ENCODE data around the gene LPCAT2. TPM values are rescaled to one million over a fixed set of nuclear protein-coding genes. Genes with fewer than 3 reads are reported as not detected.
A peak's percentile ranks its signal among the peaks of the same experiment; 100 is the strongest.

Gene LPCAT2
- total and polyA plus RNA-seq, 2 experiments from 2014 or later: 7.8 to 23.8 TPM

DNA sequence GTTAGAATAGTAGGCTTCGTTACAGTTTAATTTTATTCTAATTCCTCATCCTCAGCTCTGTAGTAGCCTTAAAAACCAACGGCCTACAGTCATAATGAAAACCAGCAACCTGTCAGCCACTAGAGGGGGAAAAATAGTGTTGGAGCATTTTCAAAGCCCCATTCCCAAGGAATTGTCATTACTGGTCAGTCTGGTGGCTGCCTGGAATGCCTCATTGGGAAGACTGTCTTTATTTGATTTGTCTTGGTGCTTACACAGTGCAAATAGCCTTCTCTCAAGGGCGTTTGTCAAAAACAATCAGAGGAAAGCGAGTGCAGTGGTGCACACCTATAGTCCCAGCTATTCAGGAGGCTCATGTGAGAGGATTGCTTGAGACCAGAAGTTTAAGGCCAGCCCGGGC is 4.7 kb downstream of the LPCAT2 start:
- Mint-ChIP-seq H3K27ac (no peak overlapping the region), H3K36me3 (ENCODE audit: low read depth) (peaks cover 38% of the 10 kb centered on the region), H3K4me3 (no peak overlapping the region), H3K9me3 (peaks cover 30% of the 10 kb centered on the region), H3K27me3 (ENCODE audit: insufficient read depth, low read depth, poor library complexity) (peaks cover 9% of the 10 kb centered on the region), H3K4me1 (peaks cover 11% of the 10 kb centered on the region; the same call in 2 of the 3 replicates)
- H3F3A ChIP-seq (replicated peaks; ENCODE audit: low read depth): 0 out of 2 replicates have a peak, but pooled peaks cover 3% of the 10 kb centered on the region
- ATAC-seq: no peak
- no peaks in the 10 kb centered on the region; the same call in 1 of the 2 replicates for H4K20me1 ChIP-seq (replicated peaks; ENCODE audit: insufficient read depth)
- 0 out of 2 replicates have a peak, but pooled peaks cover 4% of the 10 kb centered on the region for H3K4me1 ChIP-seq (ENCODE audit: insufficient read depth)
- H3K27ac ChIP-seq (ENCODE audit: low read depth): no peak overlapping the region
- no peak overlapping the region for H3K4me2 ChIP-seq
- peaks cover 11% of the 10 kb centered on the region for H3K79me2 ChIP-seq (replicated peaks; ENCODE audit: insufficient read depth)
- no peak overlapping the region for H3K4me3 ChIP-seq
- H3K27me3 ChIP-seq (ENCODE audit: insufficient read depth): no peaks in the 10 kb centered on the region
- DNase-seq (ENCODE audit: low spot score): peak; percentile 27
- TF ChIP-seq, protein P1, sequence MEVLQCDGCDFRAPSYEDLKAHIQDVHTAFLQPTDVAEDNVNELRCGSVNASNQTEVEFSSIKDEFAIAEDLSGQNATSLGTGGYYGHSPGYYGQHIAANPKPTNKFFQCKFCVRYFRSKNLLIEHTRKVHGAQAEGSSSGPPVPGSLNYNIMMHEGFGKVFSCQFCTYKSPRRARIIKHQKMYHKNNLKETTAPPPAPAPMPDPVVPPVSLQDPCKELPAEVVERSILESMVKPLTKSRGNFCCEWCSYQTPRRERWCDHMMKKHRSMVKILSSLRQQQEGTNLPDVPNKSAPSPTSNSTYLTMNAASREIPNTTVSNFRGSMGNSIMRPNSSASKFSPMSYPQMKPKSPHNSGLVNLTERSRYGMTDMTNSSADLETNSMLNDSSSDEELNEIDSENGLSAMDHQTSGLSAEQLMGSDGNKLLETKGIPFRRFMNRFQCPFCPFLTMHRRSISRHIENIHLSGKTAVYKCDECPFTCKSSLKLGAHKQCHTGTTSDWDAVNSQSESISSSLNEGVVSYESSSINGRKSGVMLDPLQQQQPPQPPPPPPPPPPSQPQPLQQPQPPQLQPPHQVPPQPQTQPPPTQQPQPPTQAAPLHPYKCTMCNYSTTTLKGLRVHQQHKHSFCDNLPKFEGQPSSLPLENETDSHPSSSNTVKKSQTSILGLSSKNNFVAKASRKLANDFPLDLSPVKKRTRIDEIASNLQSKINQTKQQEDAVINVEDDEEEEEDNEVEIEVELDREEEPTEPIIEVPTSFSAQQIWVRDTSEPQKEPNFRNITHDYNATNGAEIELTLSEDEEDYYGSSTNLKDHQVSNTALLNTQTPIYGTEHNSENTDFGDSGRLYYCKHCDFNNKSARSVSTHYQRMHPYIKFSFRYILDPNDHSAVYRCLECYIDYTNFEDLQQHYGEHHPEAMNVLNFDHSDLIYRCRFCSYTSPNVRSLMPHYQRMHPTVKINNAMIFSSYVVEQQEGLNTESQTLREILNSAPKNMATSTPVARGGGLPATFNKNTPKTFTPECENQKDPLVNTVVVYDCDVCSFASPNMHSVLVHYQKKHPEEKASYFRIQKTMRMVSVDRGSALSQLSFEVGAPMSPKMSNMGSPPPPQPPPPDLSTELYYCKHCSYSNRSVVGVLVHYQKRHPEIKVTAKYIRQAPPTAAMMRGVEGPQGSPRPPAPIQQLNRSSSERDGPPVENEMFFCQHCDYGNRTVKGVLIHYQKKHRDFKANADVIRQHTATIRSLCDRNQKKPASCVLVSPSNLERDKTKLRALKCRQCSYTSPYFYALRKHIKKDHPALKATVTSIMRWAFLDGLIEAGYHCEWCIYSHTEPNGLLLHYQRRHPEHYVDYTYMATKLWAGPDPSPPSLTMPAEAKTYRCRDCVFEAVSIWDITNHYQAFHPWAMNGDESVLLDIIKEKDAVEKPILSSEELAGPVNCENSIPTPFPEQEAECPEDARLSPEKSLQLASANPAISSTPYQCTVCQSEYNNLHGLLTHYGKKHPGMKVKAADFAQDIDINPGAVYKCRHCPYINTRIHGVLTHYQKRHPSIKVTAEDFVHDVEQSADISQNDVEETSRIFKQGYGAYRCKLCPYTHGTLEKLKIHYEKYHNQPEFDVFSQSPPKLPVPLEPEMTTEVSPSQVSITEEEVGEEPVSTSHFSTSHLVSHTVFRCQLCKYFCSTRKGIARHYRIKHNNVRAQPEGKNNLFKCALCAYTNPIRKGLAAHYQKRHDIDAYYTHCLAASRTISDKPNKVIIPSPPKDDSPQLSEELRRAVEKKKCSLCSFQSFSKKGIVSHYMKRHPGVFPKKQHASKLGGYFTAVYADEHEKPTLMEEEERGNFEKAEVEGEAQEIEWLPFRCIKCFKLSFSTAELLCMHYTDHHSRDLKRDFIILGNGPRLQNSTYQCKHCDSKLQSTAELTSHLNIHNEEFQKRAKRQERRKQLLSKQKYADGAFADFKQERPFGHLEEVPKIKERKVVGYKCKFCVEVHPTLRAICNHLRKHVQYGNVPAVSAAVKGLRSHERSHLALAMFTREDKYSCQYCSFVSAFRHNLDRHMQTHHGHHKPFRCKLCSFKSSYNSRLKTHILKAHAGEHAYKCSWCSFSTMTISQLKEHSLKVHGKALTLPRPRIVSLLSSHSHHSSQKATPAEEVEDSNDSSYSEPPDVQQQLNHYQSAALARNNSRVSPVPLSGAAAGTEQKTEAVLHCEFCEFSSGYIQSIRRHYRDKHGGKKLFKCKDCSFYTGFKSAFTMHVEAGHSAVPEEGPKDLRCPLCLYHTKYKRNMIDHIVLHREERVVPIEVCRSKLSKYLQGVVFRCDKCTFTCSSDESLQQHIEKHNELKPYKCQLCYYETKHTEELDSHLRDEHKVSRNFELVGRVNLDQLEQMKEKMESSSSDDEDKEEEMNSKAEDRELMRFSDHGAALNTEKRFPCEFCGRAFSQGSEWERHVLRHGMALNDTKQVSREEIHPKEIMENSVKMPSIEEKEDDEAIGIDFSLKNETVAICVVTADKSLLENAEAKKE (CRISPR knock-in tag; IDR thresholded peaks at IDR 0.05): no peak
- TF ChIP-seq, protein P2, sequence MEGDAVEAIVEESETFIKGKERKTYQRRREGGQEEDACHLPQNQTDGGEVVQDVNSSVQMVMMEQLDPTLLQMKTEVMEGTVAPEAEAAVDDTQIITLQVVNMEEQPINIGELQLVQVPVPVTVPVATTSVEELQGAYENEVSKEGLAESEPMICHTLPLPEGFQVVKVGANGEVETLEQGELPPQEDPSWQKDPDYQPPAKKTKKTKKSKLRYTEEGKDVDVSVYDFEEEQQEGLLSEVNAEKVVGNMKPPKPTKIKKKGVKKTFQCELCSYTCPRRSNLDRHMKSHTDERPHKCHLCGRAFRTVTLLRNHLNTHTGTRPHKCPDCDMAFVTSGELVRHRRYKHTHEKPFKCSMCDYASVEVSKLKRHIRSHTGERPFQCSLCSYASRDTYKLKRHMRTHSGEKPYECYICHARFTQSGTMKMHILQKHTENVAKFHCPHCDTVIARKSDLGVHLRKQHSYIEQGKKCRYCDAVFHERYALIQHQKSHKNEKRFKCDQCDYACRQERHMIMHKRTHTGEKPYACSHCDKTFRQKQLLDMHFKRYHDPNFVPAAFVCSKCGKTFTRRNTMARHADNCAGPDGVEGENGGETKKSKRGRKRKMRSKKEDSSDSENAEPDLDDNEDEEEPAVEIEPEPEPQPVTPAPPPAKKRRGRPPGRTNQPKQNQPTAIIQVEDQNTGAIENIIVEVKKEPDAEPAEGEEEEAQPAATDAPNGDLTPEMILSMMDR (conservative IDR thresholded peaks at IDR 0.05; ENCODE audit: low read depth in 2 of 2): peak; percentile 29 to 47
- H3K36me3 ChIP-seq (ENCODE audit: insufficient read depth): no peaks in the 10 kb centered on the region
- H3K9me2 ChIP-seq (ENCODE audit: insufficient read depth): peaks cover 8% of the 10 kb centered on the region; the same call in 1 of the 2 replicates
- no peak overlapping the region for H2AFZ ChIP-seq

DNA sequence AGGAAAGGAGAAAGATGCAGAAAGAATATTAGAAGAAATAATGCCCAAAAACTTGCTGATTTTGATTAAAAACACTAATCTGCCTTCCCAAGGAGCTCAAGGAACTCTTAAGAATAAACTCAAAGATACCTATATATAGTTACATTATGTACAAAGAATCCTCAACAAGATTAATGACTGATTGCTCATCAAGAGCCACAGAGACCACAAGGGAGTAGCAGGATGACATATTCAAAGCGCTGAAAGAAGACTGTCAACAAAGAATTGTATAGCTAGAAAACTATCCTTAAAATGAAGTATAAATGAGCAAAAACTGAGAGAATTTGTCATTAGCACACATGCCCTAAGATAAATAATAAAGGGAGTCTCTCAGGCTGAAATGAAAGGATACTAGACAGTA is 6.2 kb downstream of the LPCAT2 start:
- Histone ChIP-seq H3K79me2 (replicated peaks; ENCODE audit: insufficient read depth) (peaks cover 11% of the 10 kb centered on the region), H3K27ac (ENCODE audit: low read depth) (no peak overlapping the region), H3K9me2 (ENCODE audit: insufficient read depth) (peaks cover 10% of the 10 kb centered on the region; the same call in 1 of the 2 replicates), H3K4me2 (no peak overlapping the region), H3K4me1 (ENCODE audit: insufficient read depth) (0 out of 2 replicates have a peak, but pooled peaks cover under 1% of the 10 kb centered on the region), H4K20me1 (replicated peaks; ENCODE audit: insufficient read depth) (no peaks in the 10 kb centered on the region; the same call in 1 of the 2 replicates), H3K27me3 (ENCODE audit: insufficient read depth) (no peaks in the 10 kb centered on the region), H2AFZ (no peak overlapping the region), H3F3A (replicated peaks; ENCODE audit: low read depth) (no peaks in the 10 kb centered on the region), H3K4me3 (no peak overlapping the region), H3K36me3 (ENCODE audit: insufficient read depth) (no peaks in the 10 kb centered on the region)
- Mint-ChIP-seq H3K27me3 (ENCODE audit: insufficient read depth, low read depth, poor library complexity) (no peaks in the 10 kb centered on the region), H3K9me3 (peaks cover 36% of the 10 kb centered on the region), H3K27ac (no peak overlapping the region), H3K36me3 (ENCODE audit: low read depth) (peaks cover 43% of the 10 kb centered on the region), H3K4me1 (peaks cover 4% of the 10 kb centered on the region; the same call in 2 of the 3 replicates), H3K4me3 (no peak overlapping the region)
- ATAC-seq (no peak), DNase-seq (ENCODE audit: low spot score) (no peak)
- TF ChIP-seq ZNF114 (CRISPR knock-in tag; IDR thresholded peaks at IDR 0.05) (no peak), EZH2 (IDR thresholded peaks at IDR 0.05; ENCODE audit: low read depth, unreplicated experiment) (no peak), EZH2phosphoT487 (IDR thresholded peaks at IDR 0.05; ENCODE audit: unreplicated experiment) (no peak)
- TF ChIP-seq, protein P3, sequence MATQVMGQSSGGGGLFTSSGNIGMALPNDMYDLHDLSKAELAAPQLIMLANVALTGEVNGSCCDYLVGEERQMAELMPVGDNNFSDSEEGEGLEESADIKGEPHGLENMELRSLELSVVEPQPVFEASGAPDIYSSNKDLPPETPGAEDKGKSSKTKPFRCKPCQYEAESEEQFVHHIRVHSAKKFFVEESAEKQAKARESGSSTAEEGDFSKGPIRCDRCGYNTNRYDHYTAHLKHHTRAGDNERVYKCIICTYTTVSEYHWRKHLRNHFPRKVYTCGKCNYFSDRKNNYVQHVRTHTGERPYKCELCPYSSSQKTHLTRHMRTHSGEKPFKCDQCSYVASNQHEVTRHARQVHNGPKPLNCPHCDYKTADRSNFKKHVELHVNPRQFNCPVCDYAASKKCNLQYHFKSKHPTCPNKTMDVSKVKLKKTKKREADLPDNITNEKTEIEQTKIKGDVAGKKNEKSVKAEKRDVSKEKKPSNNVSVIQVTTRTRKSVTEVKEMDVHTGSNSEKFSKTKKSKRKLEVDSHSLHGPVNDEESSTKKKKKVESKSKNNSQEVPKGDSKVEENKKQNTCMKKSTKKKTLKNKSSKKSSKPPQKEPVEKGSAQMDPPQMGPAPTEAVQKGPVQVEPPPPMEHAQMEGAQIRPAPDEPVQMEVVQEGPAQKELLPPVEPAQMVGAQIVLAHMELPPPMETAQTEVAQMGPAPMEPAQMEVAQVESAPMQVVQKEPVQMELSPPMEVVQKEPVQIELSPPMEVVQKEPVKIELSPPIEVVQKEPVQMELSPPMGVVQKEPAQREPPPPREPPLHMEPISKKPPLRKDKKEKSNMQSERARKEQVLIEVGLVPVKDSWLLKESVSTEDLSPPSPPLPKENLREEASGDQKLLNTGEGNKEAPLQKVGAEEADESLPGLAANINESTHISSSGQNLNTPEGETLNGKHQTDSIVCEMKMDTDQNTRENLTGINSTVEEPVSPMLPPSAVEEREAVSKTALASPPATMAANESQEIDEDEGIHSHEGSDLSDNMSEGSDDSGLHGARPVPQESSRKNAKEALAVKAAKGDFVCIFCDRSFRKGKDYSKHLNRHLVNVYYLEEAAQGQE (IDR thresholded peaks at IDR 0.05; ENCODE audit: unreplicated experiment): no peak
- TF ChIP-seq, protein P2 (conservative IDR thresholded peaks at IDR 0.05; ENCODE audit: low read depth in 2 of 2): no peak
